A673 (cell line): ENCODE results near the gene CPTP. TPM values are rescaled to one million over a fixed set of nuclear protein-coding genes. Genes with fewer than 3 reads are reported as not detected.

Source experiments
- BruUV-seq: library from RNA; stranded (reverse); fragments of 400-500 nt; replicated peaks from 2 replicates; lab custom pipeline; 2021; lab: Mats Ljungman, UMichigan
- CTCF ChIA-PET: fragments of 300-600 bp; sonication (Branson Sonifier 250); formaldehyde crosslinking; loops from one replicate; lab custom pipeline; 2022; ENCODE audit warnings: antibody characterized with exemption; lab: Charles Lee
- POLR2A ChIA-PET: fragments of 300-600 bp; sonication (Branson Sonifier 250); formaldehyde crosslinking; loops from one replicate; lab custom pipeline; 2022; ENCODE audit warnings: antibody characterized with exemption; ENCODE audit not compliant: low non-redundant PET; lab: Charles Lee
- DNase-seq: peaks from one replicate; pipeline ENCODE4 v3.0.0-alpha.2; 2015; ENCODE audit warnings: low spot score
- H3K27ac ChIP-seq: fragments of 200-600 bp; sonication (generic); 2 replicates; pipeline ENCODE4 v1.5.1; 2016; ENCODE audit warnings: mixed run types, low read depth, mild to moderate bottlenecking, mixed read lengths, antibody characterized with exemption, low read length; ENCODE audit not compliant: poor library complexity, severe bottlenecking
- H3K27me3 ChIP-seq: fragments of 200-600 bp; sonication (generic); replicated peaks from 2 replicates; pipeline ENCODE4 v1.6.1; 2017; ENCODE audit warnings: mixed run types, low read depth, mild to moderate bottlenecking, mixed read lengths, antibody characterized with exemption, low read length; ENCODE audit not compliant: insufficient read depth, poor library complexity
- H3K36me3 ChIP-seq: fragments of 200-600 bp; sonication (generic); 2 replicates; pipeline ENCODE4 v1.6.1; 2016; ENCODE audit warnings: mixed run types, mild to moderate bottlenecking, mixed read lengths, antibody characterized with exemption, low read length; ENCODE audit not compliant: insufficient read depth, poor library complexity, severe bottlenecking
- H3K4me1 ChIP-seq: fragments of 200-600 bp; sonication (generic); 2 replicates; pipeline ENCODE4 v1.6.1; 2017; ENCODE audit warnings: mixed run types, mild to moderate bottlenecking, mixed read lengths, antibody characterized with exemption, low read length; ENCODE audit not compliant: insufficient read depth, poor library complexity, severe bottlenecking
- H3K4me3 ChIP-seq: fragments of 200-600 bp; sonication (generic); 2 replicates; pipeline ENCODE4 v1.5.1; 2016; ENCODE audit warnings: low read depth, mixed run types, mild to moderate bottlenecking, mixed read lengths, low read length; ENCODE audit not compliant: poor library complexity, severe bottlenecking
- H3K9me3 ChIP-seq: fragments of 200-600 bp; sonication (generic); 2 replicates; pipeline ENCODE4 v1.6.1; 2016; ENCODE audit warnings: mixed run types, low read depth, mild to moderate bottlenecking, mixed read lengths, antibody characterized with exemption, low read length; ENCODE audit not compliant: poor library complexity, severe bottlenecking
- EZH2 ChIP-seq: fragments of 200-600 bp; sonication (generic); IDR thresholded peaks from 2 replicates; pipeline ENCODE4 v1.6.1; 2017; ENCODE audit warnings: borderline replicate concordance, low read depth, mild to moderate bottlenecking, mixed read lengths, antibody characterized with exemption, low read length; ENCODE audit not compliant: poor library complexity, severe bottlenecking
- intact Hi-C: fragments of 100-400 bp; cut with micrococcal nuclease; formaldehyde crosslinking; loops from one replicate; pipeline ENCODE4 v1.10.0; 2022; ENCODE audit not compliant: unreplicated experiment
- total RNA-seq: library from RNA; stranded (reverse); gene quantifications from 2 replicates; pipeline ENCODE4 v1.2.3, GENCODE V29; 2021
- TF ChIP-seq, protein P1 (sequence below): fragments of 300-800, 200-600 bp; sonication (generic); conservative IDR thresholded peaks from 2 replicates; pipeline ENCODE4 v1.5.1; 2017; ENCODE audit warnings: low read depth, mild to moderate bottlenecking, antibody characterized with exemption, low read length, moderate library complexity, mixed read lengths

Gene CPTP
- total RNA-seq, 1 experiment from 2014 or later = 17.0 TPM

DNA sequence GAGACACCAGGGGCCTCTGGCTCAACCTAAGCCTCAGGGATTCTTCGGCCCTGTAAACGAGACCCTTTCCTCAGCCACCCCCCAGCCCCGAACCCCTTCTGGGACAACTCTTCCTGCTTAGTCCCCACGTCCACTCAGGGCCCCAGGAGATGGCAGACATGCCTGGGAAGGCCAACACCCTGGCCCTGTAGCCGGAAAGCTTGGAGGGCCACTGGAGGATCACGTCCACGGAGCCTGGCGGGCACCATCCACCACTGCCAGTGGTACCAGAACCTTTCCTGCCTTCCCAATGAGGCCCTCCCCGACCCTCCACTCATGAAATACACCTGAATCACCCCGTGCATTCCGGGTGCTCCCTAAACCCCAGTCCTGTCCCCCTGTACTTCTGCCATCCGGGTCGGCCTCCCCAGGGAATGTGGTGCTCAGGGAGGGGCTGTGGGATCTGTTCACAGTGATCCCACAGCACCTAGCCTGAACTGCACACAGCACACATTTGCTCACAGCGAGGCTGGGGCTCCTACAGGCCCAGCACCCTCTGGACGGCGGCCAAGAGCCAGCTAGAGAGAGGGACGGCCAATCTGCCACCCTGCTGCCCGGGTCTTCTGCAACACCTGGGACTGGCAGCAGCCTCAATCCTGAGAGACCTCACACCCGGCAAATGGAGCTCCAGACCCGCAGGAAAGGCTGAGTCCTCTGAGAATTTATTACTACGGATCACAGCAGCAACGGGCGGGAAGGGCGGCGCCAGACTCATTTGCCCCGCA lies 48.6 kb downstream of the CPTP start:
- no peak for DNase-seq
- Histone ChIP-seq H3K9me3 (no peaks in the 10 kb centered on the region), H3K27me3 (no peaks in the 10 kb centered on the region), H3K36me3 (no peaks in the 10 kb centered on the region), H3K27ac (no peak overlapping the region), H3K4me1 (peaks cover 10% of the 10 kb centered on the region), H3K4me3 (no peak overlapping the region)
- CTCF ChIA-PET = interaction anchor here (0.9 kb wide), 1 partner anchor 48 kb away, joined by 9 read pairs; the partner anchor contains the start of gene ANKRD65
- BruUV-seq = no TSS peak
- intact Hi-C loops = loop anchor here (10.0 kb wide), 1 partner anchor 258 kb away; the partner anchor contains the start of gene C1orf159
- POLR2A ChIA-PET = no interaction called here
- TF ChIP-seq EZH2 = no peak
- TF ChIP-seq, protein P1, sequence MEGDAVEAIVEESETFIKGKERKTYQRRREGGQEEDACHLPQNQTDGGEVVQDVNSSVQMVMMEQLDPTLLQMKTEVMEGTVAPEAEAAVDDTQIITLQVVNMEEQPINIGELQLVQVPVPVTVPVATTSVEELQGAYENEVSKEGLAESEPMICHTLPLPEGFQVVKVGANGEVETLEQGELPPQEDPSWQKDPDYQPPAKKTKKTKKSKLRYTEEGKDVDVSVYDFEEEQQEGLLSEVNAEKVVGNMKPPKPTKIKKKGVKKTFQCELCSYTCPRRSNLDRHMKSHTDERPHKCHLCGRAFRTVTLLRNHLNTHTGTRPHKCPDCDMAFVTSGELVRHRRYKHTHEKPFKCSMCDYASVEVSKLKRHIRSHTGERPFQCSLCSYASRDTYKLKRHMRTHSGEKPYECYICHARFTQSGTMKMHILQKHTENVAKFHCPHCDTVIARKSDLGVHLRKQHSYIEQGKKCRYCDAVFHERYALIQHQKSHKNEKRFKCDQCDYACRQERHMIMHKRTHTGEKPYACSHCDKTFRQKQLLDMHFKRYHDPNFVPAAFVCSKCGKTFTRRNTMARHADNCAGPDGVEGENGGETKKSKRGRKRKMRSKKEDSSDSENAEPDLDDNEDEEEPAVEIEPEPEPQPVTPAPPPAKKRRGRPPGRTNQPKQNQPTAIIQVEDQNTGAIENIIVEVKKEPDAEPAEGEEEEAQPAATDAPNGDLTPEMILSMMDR = no peak

DNA sequence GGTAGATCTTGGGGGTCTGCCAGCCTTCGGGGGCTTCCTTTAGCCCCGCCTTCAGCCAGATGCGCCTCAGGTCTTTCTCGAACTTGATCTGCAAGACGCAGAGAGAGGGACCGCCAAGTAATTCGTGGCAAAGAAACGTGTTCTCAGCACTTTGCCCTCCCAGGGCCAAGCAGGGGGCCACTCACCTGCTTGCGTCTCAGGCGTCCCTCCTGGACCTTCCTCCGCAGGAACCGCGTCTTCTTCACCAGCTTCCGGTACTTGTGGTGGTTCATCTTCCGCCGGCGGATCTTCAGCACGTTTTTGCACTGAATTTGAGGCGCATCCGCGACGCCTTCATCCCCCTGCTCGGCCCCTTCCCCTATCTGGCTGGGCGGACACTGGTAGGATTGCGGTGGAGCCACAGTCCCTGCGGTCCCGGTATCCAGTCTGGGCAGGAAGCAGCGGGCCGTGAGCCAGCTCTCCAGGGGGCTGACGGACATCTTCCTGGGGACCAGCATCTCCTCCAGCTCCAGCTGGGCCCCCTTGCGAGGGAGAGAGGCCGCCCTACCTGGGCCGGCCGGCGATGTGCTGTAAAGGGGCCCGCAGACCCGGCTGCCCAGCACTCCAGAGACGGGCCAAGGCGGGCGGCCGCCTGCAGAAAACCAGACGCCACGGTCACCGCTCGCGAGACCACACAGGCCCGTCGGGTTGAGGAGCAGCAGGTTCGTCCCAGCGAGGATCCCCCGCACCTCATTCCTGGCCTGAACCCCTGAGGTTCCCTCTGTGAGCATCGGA lies 49.4 kb downstream of the CPTP start:
- ChIA-PET POLR2A (no interaction called here), CTCF (no interaction called here)
- Histone ChIP-seq H3K27me3 (no peaks in the 10 kb centered on the region), H3K4me1 (peaks cover 10% of the 10 kb centered on the region), H3K36me3 (no peaks in the 10 kb centered on the region), H3K4me3 (peak overlapping the region; percentile 98), H3K27ac (peak overlapping the region; percentile 93), H3K9me3 (no peaks in the 10 kb centered on the region)
- DNase-seq = no peak
- intact Hi-C loops = loop anchor here (10.0 kb wide), 1 partner anchor 259 kb away; the partner anchor contains the start of gene C1orf159
- BruUV-seq = TSS peak; percentile 91
- no peak for TF ChIP-seq EZH2

DNA sequence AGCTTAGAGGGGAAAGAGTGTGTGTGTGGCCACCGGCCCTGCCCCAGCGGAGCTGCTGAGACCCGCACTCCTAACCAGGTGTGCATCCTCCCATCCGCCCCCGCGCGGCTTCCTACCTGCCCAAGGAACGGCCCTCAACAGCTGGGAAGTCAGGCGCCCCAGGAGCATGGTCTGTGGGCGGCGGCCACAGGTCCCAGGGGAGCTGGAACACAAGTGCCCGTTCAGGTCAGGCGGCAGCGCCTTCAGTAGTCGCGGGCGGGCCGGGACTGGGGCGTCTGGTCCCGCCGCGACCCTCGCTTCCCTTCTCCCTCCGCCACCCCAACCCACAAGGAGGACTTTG lies 50.0 kb downstream of the CPTP start:
- no peaks in the 10 kb centered on the region for H3K27me3 ChIP-seq
- ChIA-PET POLR2A (no interaction called here), CTCF (interaction anchor here (1.2 kb wide), 1 partner anchor 25 kb away, joined by 4 read pairs; no protein-coding TSS in a partner anchor)
- H3K27ac ChIP-seq = peak overlapping the region; percentile 93
- peak overlapping the region; percentile 98 for H3K4me3 ChIP-seq
- intact Hi-C loops = loop anchor here (10.0 kb wide), 1 partner anchor 260 kb away; the partner anchor contains the start of gene C1orf159
- DNase-seq = no peak
- TF ChIP-seq, protein P1 = no peak
- no peak for TF ChIP-seq EZH2
- peaks cover 10% of the 10 kb centered on the region for H3K4me1 ChIP-seq
- no peaks in the 10 kb centered on the region for H3K36me3 ChIP-seq
- no TSS peak for BruUV-seq
- H3K9me3 ChIP-seq = no peaks in the 10 kb centered on the region
